Stimulated activated effector memory CD8-positive, alpha-beta T cell treated with anti-CD3 and anti-CD28 coated beads, Interleukin-12 subunit alpha, Interleukin-12 subunit beta, amount 100 ng/mL, for 72 hours (primary cell): ENCODE data around the gene DEPDC4.
"Not testable (repeated sequence)": the region's sequence is repeated elsewhere in the genome, so short reads cannot be mapped to it uniquely, and the experiment has no call there.

Experiments
- ATAC-seq: fragments of 150-1000 bp; cut with Tn5 transposase; 2 replicates; pipeline ENCODE4 v1.10.0; 2021
- DNase-seq, 2 donors: peaks; one replicate each; pipeline ENCODE4 v3.0.0; 2021 to 2022; ENCODE audit warnings: low spot score in 2 of 2
- H3K27ac Mint-ChIP-seq: one replicate; pipeline ENCODE4 v1.8.0; 2022; ENCODE audit warnings: mild to moderate bottlenecking, mixed read lengths
- H3K36me3 Mint-ChIP-seq: one replicate; pipeline ENCODE4 v1.8.0; 2022; ENCODE audit warnings: mild to moderate bottlenecking, mixed read lengths
- H3K4me1 Mint-ChIP-seq: one replicate; pipeline ENCODE4 v1.8.0; 2022; ENCODE audit warnings: mixed read lengths
- H3K4me3 Mint-ChIP-seq: one replicate; pipeline ENCODE4 v1.8.0; 2022; ENCODE audit warnings: mild to moderate bottlenecking, mixed read lengths
- H3K9me3 Mint-ChIP-seq: one replicate; pipeline ENCODE4 v1.8.0; 2022; ENCODE audit warnings: mixed read lengths

DEPDC4 gene

GRCh38 chr12:100273782-100274181 is 6.9 kb upstream of the DEPDC4 start:
- H3K4me1 Mint-ChIP-seq, result peaks cover 31% of the 10 kb centered on the region
- H3K4me3 Mint-ChIP-seq, result no peak overlapping the region
- ATAC-seq (no peak), DNase-seq (no peak)
- H3K9me3 Mint-ChIP-seq, result no peaks in the 10 kb centered on the region
- H3K36me3 Mint-ChIP-seq, result peaks cover 7% of the 10 kb centered on the region
- H3K27ac Mint-ChIP-seq, result no peak overlapping the region

- Mint-ChIP-seq H3K36me3 (peaks cover 7% of the 10 kb centered on the region), H3K4me3 (peak overlapping the region; percentile 99), H3K4me1 (peaks cover 35% of the 10 kb centered on the region), H3K9me3 (no peaks in the 10 kb centered on the region), H3K27ac (no peak overlapping the region)
- DNase-seq, result no peak
- ATAC-seq, result no peak
Measured at GRCh38 chr12:100268835-100269564, 2.1 kb upstream of the DEPDC4 start.

GRCh38 chr12:100267603-100268281 is 863 bp upstream of the DEPDC4 start:
- peak; percentile 28 to 75 for DNase-seq
- Mint-ChIP-seq H3K9me3 (no peaks in the 10 kb centered on the region), H3K4me3 (peak overlapping the region; percentile 99), H3K4me1 (peaks cover 26% of the 10 kb centered on the region), H3K36me3 (peaks cover 4% of the 10 kb centered on the region), H3K27ac (peak overlapping the region; percentile 98)
- ATAC-seq, result peak; percentile 5

GRCh38 chr12:100266585-100266834 is 369 bp downstream of the DEPDC4 start:
- Mint-ChIP-seq H3K4me3 (peak overlapping the region; percentile 99), H3K9me3 (no peaks in the 10 kb centered on the region), H3K36me3 (no peaks in the 10 kb centered on the region), H3K4me1 (peaks cover 26% of the 10 kb centered on the region), H3K27ac (peak overlapping the region; percentile 98)
- DNase-seq (no peak), ATAC-seq (peak; percentile 90)

GRCh38 chr12:100265732-100266584 is 921 bp downstream of the DEPDC4 start:
- DNase-seq (no peak), ATAC-seq (no peak)
- Mint-ChIP-seq H3K4me1 (peaks cover 26% of the 10 kb centered on the region), H3K9me3 (no peaks in the 10 kb centered on the region), H3K27ac (peak overlapping the region; percentile 98), H3K4me3 (peak overlapping the region; percentile 99), H3K36me3 (no peaks in the 10 kb centered on the region)

GRCh38 chr12:100265107-100265506 is 1.8 kb downstream of the DEPDC4 start:
- not testable (repeated sequence) for H3K9me3 Mint-ChIP-seq, H3K4me3 Mint-ChIP-seq, H3K36me3 Mint-ChIP-seq, DNase-seq, H3K27ac Mint-ChIP-seq, ATAC-seq
- H3K4me1 Mint-ChIP-seq, result peaks cover 26% of the 10 kb centered on the region

GRCh38 chr12:100263131-100263530 is 3.7 kb downstream of the DEPDC4 start:
- no peak for DNase-seq
- no peaks in the 10 kb centered on the region for H3K36me3 Mint-ChIP-seq
- peaks cover 11% of the 10 kb centered on the region for H3K4me1 Mint-ChIP-seq
- no peak overlapping the region for H3K4me3 Mint-ChIP-seq
- H3K27ac Mint-ChIP-seq, result no peak overlapping the region
- no peaks in the 10 kb centered on the region for H3K9me3 Mint-ChIP-seq
- no peak for ATAC-seq

- no peak for DNase-seq
- Mint-ChIP-seq H3K9me3 (no peaks in the 10 kb centered on the region), H3K4me3 (no peak overlapping the region), H3K36me3 (no peaks in the 10 kb centered on the region), H3K27ac (no peak overlapping the region), H3K4me1 (no peaks in the 10 kb centered on the region)
- no peak for ATAC-seq
Measured at GRCh38 chr12:100258127-100258526, 8.8 kb downstream of the DEPDC4 start.

GRCh38 chr12:100254876-100255275 is 12.0 kb downstream of the DEPDC4 start:
- DNase-seq (no peak), ATAC-seq (no peak)
- Mint-ChIP-seq H3K4me3 (no peak overlapping the region), H3K9me3 (no peaks in the 10 kb centered on the region), H3K4me1 (no peaks in the 10 kb centered on the region), H3K27ac (no peak overlapping the region), H3K36me3 (no peaks in the 10 kb centered on the region)

GRCh38 chr12:100253437-100253836 is 13.4 kb downstream of the DEPDC4 start:
- no peaks in the 10 kb centered on the region for H3K4me1 Mint-ChIP-seq
- ATAC-seq (no peak), DNase-seq (no peak)
- no peak overlapping the region for H3K27ac Mint-ChIP-seq
- H3K36me3 Mint-ChIP-seq, result no peaks in the 10 kb centered on the region
- H3K9me3 Mint-ChIP-seq, result no peaks in the 10 kb centered on the region
- no peak overlapping the region for H3K4me3 Mint-ChIP-seq

GRCh38 chr12:100251917-100252316 is 15.0 kb downstream of the DEPDC4 start:
- H3K4me1 Mint-ChIP-seq, result no peaks in the 10 kb centered on the region
- no peaks in the 10 kb centered on the region for H3K9me3 Mint-ChIP-seq
- no peak for DNase-seq
- H3K4me3 Mint-ChIP-seq, result no peak overlapping the region
- ATAC-seq, result no peak
- no peaks in the 10 kb centered on the region for H3K36me3 Mint-ChIP-seq
- no peak overlapping the region for H3K27ac Mint-ChIP-seq

- Mint-ChIP-seq H3K27ac (no peak overlapping the region), H3K4me1 (no peaks in the 10 kb centered on the region), H3K4me3 (no peak overlapping the region), H3K36me3 (no peaks in the 10 kb centered on the region), H3K9me3 (no peaks in the 10 kb centered on the region)
- DNase-seq, result no peak
- ATAC-seq, result no peak
Measured at GRCh38 chr12:100249941-100250340, 16.9 kb downstream of the DEPDC4 start.

- H3K4me3 Mint-ChIP-seq, result no peak overlapping the region
- no peak for ATAC-seq
Measured at GRCh38 chr12:100248886-100249285, 18.0 kb downstream of the DEPDC4 start.

GRCh38 chr12:100247765-100248164 is 19.1 kb downstream of the DEPDC4 start:
- Mint-ChIP-seq H3K4me1 (no peaks in the 10 kb centered on the region), H3K36me3 (no peaks in the 10 kb centered on the region), H3K4me3 (no peak overlapping the region), H3K27ac (no peak overlapping the region), H3K9me3 (no peaks in the 10 kb centered on the region)
- DNase-seq (no peak), ATAC-seq (no peak)

More at GRCh38 chr12:100248886-100249285, 18.0 kb downstream of the DEPDC4 start:
- DNase-seq, result no peak
- H3K9me3 Mint-ChIP-seq, result no peaks in the 10 kb centered on the region
- no peaks in the 10 kb centered on the region for H3K36me3 Mint-ChIP-seq
- H3K4me1 Mint-ChIP-seq, result no peaks in the 10 kb centered on the region
- no peak overlapping the region for H3K27ac Mint-ChIP-seq

- DNase-seq (no peak), ATAC-seq (no peak)
- H3K27ac Mint-ChIP-seq, result no peak overlapping the region
- H3K4me1 Mint-ChIP-seq, result no peaks in the 10 kb centered on the region
- no peaks in the 10 kb centered on the region for H3K9me3 Mint-ChIP-seq
- H3K4me3 Mint-ChIP-seq, result no peak overlapping the region
- no peaks in the 10 kb centered on the region for H3K36me3 Mint-ChIP-seq
Measured at GRCh38 chr12:100243137-100243536, 23.7 kb downstream of the DEPDC4 start.

- DNase-seq (no peak), ATAC-seq (no peak)
- Mint-ChIP-seq H3K36me3 (no peaks in the 10 kb centered on the region), H3K27ac (no peak overlapping the region), H3K9me3 (no peaks in the 10 kb centered on the region), H3K4me1 (no peaks in the 10 kb centered on the region), H3K4me3 (no peak overlapping the region)
Measured at GRCh38 chr12:100239589-100239988, 27.3 kb downstream of the DEPDC4 start.
